ENCODE results near the gene CCDC120.

Gene CCDC120

GRCh38 chrX:49082271-49082871, 23.6 kb downstream of the CCDC120 start:
- Histone ChIP-seq H3K36me3 (ENCODE audit: insufficient read depth, low read length) (no peaks in the 10 kb centered on the region), H4K20me1 (ENCODE audit: insufficient read depth, low read length, poor library complexity, severe bottlenecking) (no peaks in the 10 kb centered on the region), H3K4me1 (ENCODE audit: insufficient read depth, low read length, poor library complexity, severe bottlenecking) (no peaks in the 10 kb centered on the region), H3K4me2 (ENCODE audit: low read depth, low read length, poor library complexity, severe bottlenecking) (no peak overlapping the region), H3F3A (ENCODE audit: low read depth) (no peaks in the 10 kb centered on the region), H3K9ac (ENCODE audit: low read depth, low read length, poor library complexity, severe bottlenecking) (no peak overlapping the region), H3K27me3 (ENCODE audit: insufficient read depth, low read length, poor library complexity, severe bottlenecking) (no peaks in the 10 kb centered on the region), H3K9me2 (replicated peaks; ENCODE audit: low read depth, low read length) (no peaks in the 10 kb centered on the region), H2AFZ (ENCODE audit: low read length) (no peak overlapping the region), H3K79me2 (ENCODE audit: insufficient read depth, low read length) (no peaks in the 10 kb centered on the region), H3K4me3 (ENCODE audit: low read length, poor library complexity, severe bottlenecking) (no peak overlapping the region), H3K9me3 (ENCODE audit: insufficient read depth, low read depth, low read length) (no peaks in the 10 kb centered on the region)
- TF ChIP-seq CTCF (conservative IDR thresholded peaks at IDR 0.05; ENCODE audit: low read length): no peak
- TF ChIP-seq EZH2phosphoT487 (IDR thresholded peaks at IDR 0.05; ENCODE audit: borderline replicate concordance): no peak

GRCh38 chrX:49089553-49089952, 30.8 kb downstream of the CCDC120 start:
- Histone ChIP-seq H3F3A (ENCODE audit: low read depth) (no peaks in the 10 kb centered on the region), H3K9me3 (ENCODE audit: insufficient read depth, low read depth, low read length) (no peaks in the 10 kb centered on the region), H3K4me1 (ENCODE audit: insufficient read depth, low read length, poor library complexity, severe bottlenecking) (no peaks in the 10 kb centered on the region), H3K4me3 (ENCODE audit: low read length, poor library complexity, severe bottlenecking) (no peak overlapping the region), H2AFZ (ENCODE audit: low read length) (no peak overlapping the region), H3K9ac (ENCODE audit: low read depth, low read length, poor library complexity, severe bottlenecking) (no peak overlapping the region), H3K36me3 (ENCODE audit: insufficient read depth, low read length) (no peaks in the 10 kb centered on the region), H3K4me2 (ENCODE audit: low read depth, low read length, poor library complexity, severe bottlenecking) (no peak overlapping the region), H3K27me3 (ENCODE audit: insufficient read depth, low read length, poor library complexity, severe bottlenecking) (no peaks in the 10 kb centered on the region), H4K20me1 (ENCODE audit: insufficient read depth, low read length, poor library complexity, severe bottlenecking) (no peaks in the 10 kb centered on the region), H3K9me2 (replicated peaks; ENCODE audit: low read depth, low read length) (no peaks in the 10 kb centered on the region), H3K79me2 (ENCODE audit: insufficient read depth, low read length) (no peaks in the 10 kb centered on the region)
- TF ChIP-seq EZH2phosphoT487 (IDR thresholded peaks at IDR 0.05; ENCODE audit: borderline replicate concordance) (no peak), CTCF (conservative IDR thresholded peaks at IDR 0.05; ENCODE audit: low read length) (no peak)

GRCh38 chrX:49096419-49096818, 37.6 kb downstream of the CCDC120 start:
- TF ChIP-seq CTCF (conservative IDR thresholded peaks at IDR 0.05; ENCODE audit: low read length) (no peak), EZH2phosphoT487 (IDR thresholded peaks at IDR 0.05; ENCODE audit: borderline replicate concordance) (no peak)

More at GRCh38 chrX:49096419-49096818, 37.6 kb downstream of the CCDC120 start:
- Histone ChIP-seq H3K4me1 (ENCODE audit: insufficient read depth, low read length, poor library complexity, severe bottlenecking) (no peaks in the 10 kb centered on the region), H3K36me3 (ENCODE audit: insufficient read depth, low read length) (no peaks in the 10 kb centered on the region), H3K9me3 (ENCODE audit: insufficient read depth, low read depth, low read length) (no peaks in the 10 kb centered on the region), H2AFZ (ENCODE audit: low read length) (no peak overlapping the region), H3K4me3 (ENCODE audit: low read length, poor library complexity, severe bottlenecking) (no peak overlapping the region), H3K27me3 (ENCODE audit: insufficient read depth, low read length, poor library complexity, severe bottlenecking) (no peaks in the 10 kb centered on the region), H3K79me2 (ENCODE audit: insufficient read depth, low read length) (peaks cover 7% of the 10 kb centered on the region; the same call in 1 of the 2 replicates), H3K9me2 (replicated peaks; ENCODE audit: low read depth, low read length) (no peaks in the 10 kb centered on the region), H3K4me2 (ENCODE audit: low read depth, low read length, poor library complexity, severe bottlenecking) (no peak overlapping the region), H3F3A (ENCODE audit: low read depth) (no peaks in the 10 kb centered on the region), H3K9ac (ENCODE audit: low read depth, low read length, poor library complexity, severe bottlenecking) (no peak overlapping the region), H4K20me1 (ENCODE audit: insufficient read depth, low read length, poor library complexity, severe bottlenecking) (no peaks in the 10 kb centered on the region)
